ENCODE data around the gene BMP6.

DNA sequence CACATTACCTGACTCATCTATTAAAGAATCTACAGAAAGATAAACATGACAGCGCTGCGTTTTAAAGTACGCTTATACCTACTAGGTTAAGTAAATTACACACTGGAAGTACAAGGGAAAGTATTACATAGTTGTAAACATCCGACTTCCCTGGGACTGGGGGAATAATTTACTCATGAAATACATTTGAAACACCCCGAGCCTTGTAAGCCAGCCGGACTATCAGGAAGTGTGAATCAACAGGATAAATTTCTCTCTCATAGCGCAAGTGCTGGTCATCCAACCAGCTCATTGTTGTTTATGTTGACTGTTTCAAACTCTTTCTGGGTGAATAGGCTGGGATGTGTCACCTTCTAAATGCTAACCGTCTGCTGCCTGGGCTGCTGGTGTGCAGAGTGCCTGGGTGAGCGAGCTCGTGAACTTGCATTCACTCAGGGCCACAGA is 4.9 kb downstream of the BMP6 start:
- TF ChIP-seq EP300 (IDR thresholded peaks at IDR 0.05) (no peak), POLR2A (IDR thresholded peaks at IDR 0.05) (no peak)
- TF ChIP-seq, protein P1, sequence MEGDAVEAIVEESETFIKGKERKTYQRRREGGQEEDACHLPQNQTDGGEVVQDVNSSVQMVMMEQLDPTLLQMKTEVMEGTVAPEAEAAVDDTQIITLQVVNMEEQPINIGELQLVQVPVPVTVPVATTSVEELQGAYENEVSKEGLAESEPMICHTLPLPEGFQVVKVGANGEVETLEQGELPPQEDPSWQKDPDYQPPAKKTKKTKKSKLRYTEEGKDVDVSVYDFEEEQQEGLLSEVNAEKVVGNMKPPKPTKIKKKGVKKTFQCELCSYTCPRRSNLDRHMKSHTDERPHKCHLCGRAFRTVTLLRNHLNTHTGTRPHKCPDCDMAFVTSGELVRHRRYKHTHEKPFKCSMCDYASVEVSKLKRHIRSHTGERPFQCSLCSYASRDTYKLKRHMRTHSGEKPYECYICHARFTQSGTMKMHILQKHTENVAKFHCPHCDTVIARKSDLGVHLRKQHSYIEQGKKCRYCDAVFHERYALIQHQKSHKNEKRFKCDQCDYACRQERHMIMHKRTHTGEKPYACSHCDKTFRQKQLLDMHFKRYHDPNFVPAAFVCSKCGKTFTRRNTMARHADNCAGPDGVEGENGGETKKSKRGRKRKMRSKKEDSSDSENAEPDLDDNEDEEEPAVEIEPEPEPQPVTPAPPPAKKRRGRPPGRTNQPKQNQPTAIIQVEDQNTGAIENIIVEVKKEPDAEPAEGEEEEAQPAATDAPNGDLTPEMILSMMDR (IDR thresholded peaks at IDR 0.05) = no peak

Measured in sigmoid colon (tissue), 4 donors.